Loucy (cell line): ENCODE measurements around the gene GOLIM4.

Experiments used
- H2AFZ ChIP-seq: fragments of 200-600 bp; sonication (generic); 2 replicates; pipeline ENCODE4 v1.6.0; 2016; ENCODE audit warnings: antibody characterized with exemption, mild to moderate bottlenecking, low read length, moderate library complexity
- H3F3A ChIP-seq: fragments of 200-600 bp; 2 replicates; pipeline ENCODE4 v1.6.0; 2016; ENCODE audit warnings: antibody characterized with exemption, low read depth, mild to moderate bottlenecking
- H3K27me3 ChIP-seq: fragments of 200-600 bp; sonication (generic); 2 replicates; pipeline ENCODE4 v1.6.1; 2014; ENCODE audit warnings: low read length, mild to moderate bottlenecking; ENCODE audit not compliant: insufficient read depth, poor library complexity, severe bottlenecking
- H3K36me3 ChIP-seq: fragments of 200-600 bp; sonication (generic); 2 replicates; pipeline ENCODE4 v1.6.1; 2016; ENCODE audit warnings: low read length; ENCODE audit not compliant: insufficient read depth
- H3K4me1 ChIP-seq: fragments of 200-600 bp; sonication (generic); 2 replicates; pipeline ENCODE4 v1.5.1; 2014; ENCODE audit warnings: low read length, mild to moderate bottlenecking; ENCODE audit not compliant: insufficient read depth, poor library complexity, severe bottlenecking
- H3K4me2 ChIP-seq: fragments of 200-600 bp; sonication (generic); 2 replicates; pipeline ENCODE4 v1.6.0; 2014; ENCODE audit warnings: antibody characterized with exemption, low read length, low read depth, mild to moderate bottlenecking; ENCODE audit not compliant: poor library complexity, severe bottlenecking
- H3K4me3 ChIP-seq: fragments of 200-600 bp; sonication (generic); 2 replicates; pipeline ENCODE4 v1.5.1; 2014; ENCODE audit warnings: low read length, mild to moderate bottlenecking, mixed read lengths; ENCODE audit not compliant: poor library complexity, severe bottlenecking
- H3K79me2 ChIP-seq: fragments of 200-600 bp; sonication (generic); 2 replicates; pipeline ENCODE4 v1.6.1; 2014; ENCODE audit warnings: low read length; ENCODE audit not compliant: insufficient read depth
- H3K9ac ChIP-seq: fragments of 200-600 bp; sonication (generic); 2 replicates; pipeline ENCODE4 v1.6.0; 2014; ENCODE audit warnings: mild to moderate bottlenecking, low read depth, low read length, moderate library complexity; ENCODE audit not compliant: poor library complexity, severe bottlenecking
- H3K9me2 ChIP-seq: fragments of 200-600 bp; sonication (generic); replicated peaks from 2 replicates; pipeline ENCODE4 v1.6.1; 2016; ENCODE audit warnings: low read depth, low read length, mixed read lengths
- H3K9me3 ChIP-seq: fragments of 200-600 bp; sonication (generic); 2 replicates; pipeline ENCODE4 v1.6.1; 2014; ENCODE audit warnings: mild to moderate bottlenecking, antibody characterized with exemption, low read length, low read depth; ENCODE audit not compliant: insufficient read depth
- H4K20me1 ChIP-seq: fragments of 200-600 bp; sonication (generic); 2 replicates; pipeline ENCODE4 v1.6.0; 2014; ENCODE audit warnings: antibody characterized with exemption, low read length, mild to moderate bottlenecking; ENCODE audit not compliant: insufficient read depth, poor library complexity, severe bottlenecking
- EZH2phosphoT487 ChIP-seq: fragments of 200-600 bp; IDR thresholded peaks from 2 replicates; pipeline ENCODE4 v1.6.1; 2018; ENCODE audit warnings: antibody characterized with exemption, mild to moderate bottlenecking, moderate library complexity, borderline replicate concordance
- TF ChIP-seq, protein P1 (sequence below): fragments of 200-600 bp; sonication (generic); conservative IDR thresholded peaks from 2 replicates; pipeline ENCODE4 v1.5.1; 2014; ENCODE audit warnings: mild to moderate bottlenecking, antibody characterized with exemption, low read length

Gene GOLIM4

DNA sequence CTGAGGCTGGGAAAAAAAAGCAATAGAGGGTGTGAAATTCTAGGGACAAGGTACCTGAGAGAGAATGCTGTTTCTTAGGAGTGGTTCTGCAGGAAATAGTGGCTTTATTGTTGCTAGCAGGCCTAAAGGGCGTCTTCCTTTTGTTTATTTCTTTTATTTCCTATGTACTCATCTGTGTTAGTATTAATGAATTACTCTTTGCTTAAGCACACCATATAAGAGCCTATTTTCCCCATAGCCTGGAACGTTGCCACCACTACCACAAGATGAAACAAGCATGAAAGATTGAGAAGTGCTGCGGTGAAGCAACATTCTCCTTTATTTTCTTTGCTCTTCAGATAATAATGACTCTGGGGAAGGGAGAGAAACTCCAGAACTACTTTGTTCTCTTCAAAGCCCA is 21.3 kb upstream of the GOLIM4 start:
- Histone ChIP-seq H3F3A (no peaks in the 10 kb centered on the region), H3K9me3 (no peaks in the 10 kb centered on the region), H3K36me3 (no peaks in the 10 kb centered on the region), H3K9me2 (no peaks in the 10 kb centered on the region), H2AFZ (no peak overlapping the region), H3K79me2 (no peaks in the 10 kb centered on the region), H3K27me3 (no peaks in the 10 kb centered on the region), H3K4me3 (no peak overlapping the region), H3K4me2 (no peak overlapping the region), H4K20me1 (no peaks in the 10 kb centered on the region), H3K9ac (no peak overlapping the region), H3K4me1 (no peaks in the 10 kb centered on the region)
- TF ChIP-seq EZH2phosphoT487 = no peak
- TF ChIP-seq, protein P1, sequence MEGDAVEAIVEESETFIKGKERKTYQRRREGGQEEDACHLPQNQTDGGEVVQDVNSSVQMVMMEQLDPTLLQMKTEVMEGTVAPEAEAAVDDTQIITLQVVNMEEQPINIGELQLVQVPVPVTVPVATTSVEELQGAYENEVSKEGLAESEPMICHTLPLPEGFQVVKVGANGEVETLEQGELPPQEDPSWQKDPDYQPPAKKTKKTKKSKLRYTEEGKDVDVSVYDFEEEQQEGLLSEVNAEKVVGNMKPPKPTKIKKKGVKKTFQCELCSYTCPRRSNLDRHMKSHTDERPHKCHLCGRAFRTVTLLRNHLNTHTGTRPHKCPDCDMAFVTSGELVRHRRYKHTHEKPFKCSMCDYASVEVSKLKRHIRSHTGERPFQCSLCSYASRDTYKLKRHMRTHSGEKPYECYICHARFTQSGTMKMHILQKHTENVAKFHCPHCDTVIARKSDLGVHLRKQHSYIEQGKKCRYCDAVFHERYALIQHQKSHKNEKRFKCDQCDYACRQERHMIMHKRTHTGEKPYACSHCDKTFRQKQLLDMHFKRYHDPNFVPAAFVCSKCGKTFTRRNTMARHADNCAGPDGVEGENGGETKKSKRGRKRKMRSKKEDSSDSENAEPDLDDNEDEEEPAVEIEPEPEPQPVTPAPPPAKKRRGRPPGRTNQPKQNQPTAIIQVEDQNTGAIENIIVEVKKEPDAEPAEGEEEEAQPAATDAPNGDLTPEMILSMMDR = no peak

DNA sequence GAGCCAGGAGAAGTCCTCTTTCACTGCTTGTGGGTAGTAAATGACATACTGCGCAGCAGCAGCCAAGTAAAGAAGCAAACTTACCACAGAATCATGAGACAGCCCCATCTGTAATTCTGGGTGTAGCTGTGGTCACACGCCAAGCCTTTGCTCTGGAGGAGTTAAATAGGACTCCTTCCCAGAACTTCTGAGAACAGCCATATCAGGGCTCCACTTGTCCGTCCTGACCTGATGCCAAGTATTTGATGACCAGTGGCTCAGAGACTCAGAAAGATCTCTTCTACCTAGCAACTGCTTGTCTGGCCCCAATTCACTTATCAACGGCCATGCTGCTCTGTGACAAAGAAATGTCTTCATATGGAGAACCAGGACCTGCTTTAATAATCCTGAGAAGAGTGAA is 20.6 kb upstream of the GOLIM4 start:
- H3K9ac ChIP-seq = no peak overlapping the region
- TF ChIP-seq, protein P1 = no peak
- TF ChIP-seq EZH2phosphoT487 = no peak
- no peaks in the 10 kb centered on the region for H3K79me2 ChIP-seq
- H3K4me1 ChIP-seq = no peaks in the 10 kb centered on the region
- H3K36me3 ChIP-seq = no peaks in the 10 kb centered on the region
- H3K4me2 ChIP-seq = no peak overlapping the region
- H3K9me3 ChIP-seq = no peaks in the 10 kb centered on the region
- no peaks in the 10 kb centered on the region for H4K20me1 ChIP-seq
- no peaks in the 10 kb centered on the region for H3K27me3 ChIP-seq
- H3K4me3 ChIP-seq = no peak overlapping the region
- no peaks in the 10 kb centered on the region for H3F3A ChIP-seq
- H2AFZ ChIP-seq = no peak overlapping the region
- H3K9me2 ChIP-seq = no peaks in the 10 kb centered on the region

DNA sequence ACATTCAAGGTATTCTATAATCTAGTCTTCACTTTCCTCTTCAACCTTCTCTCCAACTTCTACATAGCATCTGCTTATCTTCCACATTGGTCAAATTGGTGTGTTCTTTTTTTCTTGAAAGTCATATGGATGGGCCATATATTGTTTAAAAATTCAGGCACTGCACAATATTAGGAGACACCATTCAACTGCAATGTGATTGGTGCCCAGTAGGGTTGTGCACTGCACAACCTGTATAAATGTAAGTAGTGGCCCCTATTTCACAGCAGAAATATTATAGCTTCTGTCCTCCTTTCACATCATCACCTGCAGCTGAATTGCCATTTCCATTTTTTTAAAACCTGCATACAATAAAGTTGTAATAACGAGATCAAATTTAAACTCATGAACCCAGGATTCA is 18.1 kb upstream of the GOLIM4 start:
- Histone ChIP-seq H4K20me1 (no peaks in the 10 kb centered on the region), H3K9ac (no peak overlapping the region), H3K4me3 (no peak overlapping the region), H3K9me2 (no peaks in the 10 kb centered on the region), H3K9me3 (no peaks in the 10 kb centered on the region), H3F3A (no peaks in the 10 kb centered on the region), H3K27me3 (no peaks in the 10 kb centered on the region), H3K4me2 (no peak overlapping the region), H3K36me3 (no peaks in the 10 kb centered on the region), H3K4me1 (no peaks in the 10 kb centered on the region), H2AFZ (no peak overlapping the region), H3K79me2 (no peaks in the 10 kb centered on the region)
- no peak for TF ChIP-seq EZH2phosphoT487
- TF ChIP-seq, protein P1 = peak; percentile 19
